ENCODE data around the gene TRIM9.

TRIM9 gene

GRCh38 chr14:50929506-50929905 lies 165.4 kb downstream of the TRIM9 start:
- DNase-seq, result no peak

GRCh38 chr14:50928002-50928635 lies 166.8 kb downstream of the TRIM9 start:
- DNase-seq, result no peak

GRCh38 chr14:50926851-50927386 lies 168.0 kb downstream of the TRIM9 start:
- no peak for DNase-seq

Measured in NCI-H1436 treated with DMSO at 0.1 percent for 48 hours (cell line).